ENCODE data around the gene PIGO.

DNA sequence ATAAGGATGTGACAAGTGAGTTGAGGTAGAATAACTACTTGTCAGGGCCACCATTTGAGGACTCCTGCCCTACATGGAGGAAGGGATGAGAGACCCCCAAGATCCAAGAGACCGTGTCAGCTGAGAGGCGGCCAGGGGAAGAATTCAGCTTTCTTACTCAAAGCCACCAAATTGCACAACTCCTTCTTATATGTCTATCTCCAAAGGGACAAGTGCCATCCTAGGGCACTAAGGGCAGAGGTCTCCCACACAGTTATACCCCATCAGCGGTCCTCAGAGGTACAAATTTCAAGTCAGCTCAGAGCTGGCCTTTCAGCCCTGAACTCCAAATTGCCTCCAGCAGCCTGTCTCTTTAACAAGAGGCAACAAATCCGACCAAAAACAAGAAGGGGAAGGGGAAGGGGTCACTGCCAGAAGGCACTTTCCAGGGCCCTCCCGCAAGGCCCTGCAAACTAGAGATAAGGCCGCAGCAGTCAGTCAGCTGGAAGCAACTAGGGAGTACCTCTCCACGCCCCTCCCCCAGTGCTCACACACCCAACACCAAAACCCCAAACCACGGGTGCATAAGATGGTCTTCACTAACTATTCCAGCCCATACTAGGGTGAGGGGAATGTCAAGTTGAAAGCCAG is 12.7 kb upstream of the PIGO start:
- TF ChIP-seq, protein P1, sequence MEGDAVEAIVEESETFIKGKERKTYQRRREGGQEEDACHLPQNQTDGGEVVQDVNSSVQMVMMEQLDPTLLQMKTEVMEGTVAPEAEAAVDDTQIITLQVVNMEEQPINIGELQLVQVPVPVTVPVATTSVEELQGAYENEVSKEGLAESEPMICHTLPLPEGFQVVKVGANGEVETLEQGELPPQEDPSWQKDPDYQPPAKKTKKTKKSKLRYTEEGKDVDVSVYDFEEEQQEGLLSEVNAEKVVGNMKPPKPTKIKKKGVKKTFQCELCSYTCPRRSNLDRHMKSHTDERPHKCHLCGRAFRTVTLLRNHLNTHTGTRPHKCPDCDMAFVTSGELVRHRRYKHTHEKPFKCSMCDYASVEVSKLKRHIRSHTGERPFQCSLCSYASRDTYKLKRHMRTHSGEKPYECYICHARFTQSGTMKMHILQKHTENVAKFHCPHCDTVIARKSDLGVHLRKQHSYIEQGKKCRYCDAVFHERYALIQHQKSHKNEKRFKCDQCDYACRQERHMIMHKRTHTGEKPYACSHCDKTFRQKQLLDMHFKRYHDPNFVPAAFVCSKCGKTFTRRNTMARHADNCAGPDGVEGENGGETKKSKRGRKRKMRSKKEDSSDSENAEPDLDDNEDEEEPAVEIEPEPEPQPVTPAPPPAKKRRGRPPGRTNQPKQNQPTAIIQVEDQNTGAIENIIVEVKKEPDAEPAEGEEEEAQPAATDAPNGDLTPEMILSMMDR (conservative IDR thresholded peaks at IDR 0.05) = no peak
- TF ChIP-seq ZFX (IDR thresholded peaks at IDR 0.05) = no peak
